Measurements from ENCODE around the gene TPGS2. TPM values are rescaled to one million over a fixed set of nuclear protein-coding genes. Genes with fewer than 3 reads are reported as not detected.

TPGS2 gene, protein sequence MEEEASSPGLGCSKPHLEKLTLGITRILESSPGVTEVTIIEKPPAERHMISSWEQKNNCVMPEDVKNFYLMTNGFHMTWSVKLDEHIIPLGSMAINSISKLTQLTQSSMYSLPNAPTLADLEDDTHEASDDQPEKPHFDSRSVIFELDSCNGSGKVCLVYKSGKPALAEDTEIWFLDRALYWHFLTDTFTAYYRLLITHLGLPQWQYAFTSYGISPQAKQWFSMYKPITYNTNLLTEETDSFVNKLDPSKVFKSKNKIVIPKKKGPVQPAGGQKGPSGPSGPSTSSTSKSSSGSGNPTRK
- total RNA-seq: 121 and 153 TPM in 2 replicates

GRCh38 chr18:36828630-36829361, at the start of gene TPGS2, which contains the start of gene KIAA1328:
Gene TPGS2, minus strand, starts transcription at chr18:36829002. Its CDS starts 235 bp downstream, at chr18:36828767.
Gene KIAA1328, plus strand, starts transcription at chr18:36829127. Its CDS starts 12 bp downstream, at chr18:36829139.

Other genes with a start within 250 kb of the TPGS2 start
- 3.0 and 4.2 TPM in 2 replicates for gene KIAA1328, start 125 bp upstream of the TPGS2 start, total RNA-seq